Thyroid gland (tissue), 4 donors: ENCODE results near the gene VWA3A. TPM values are rescaled to one million over a fixed set of nuclear protein-coding genes. Genes with fewer than 3 reads are reported as not detected.

Experiments
- DNase-seq, 2 donors: peaks; one replicate each; pipeline ENCODE4 v3.0.0-alpha.2; 2019
- H3K27ac ChIP-seq, 3 donors: fragments of 200-600 bp; sonication (generic); 1 replicate in 2 of 3; 2 replicates in 1 of 3; pipeline ENCODE4 v1.5.1; 2016 to 2019; ENCODE audit warnings: mild to moderate bottlenecking in 1 of 3, moderate library complexity in 1 of 3
- H3K27me3 ChIP-seq: fragments of 200-600 bp; sonication (generic); one replicate; pipeline ENCODE4 v1.5.1; 2019
- H3K36me3 ChIP-seq, 2 donors: fragments of 200-600 bp; sonication (generic); one replicate each; pipeline ENCODE4 v1.5.1; 2016 to 2019
- H3K4me1 ChIP-seq, 2 donors: fragments of 200-600 bp; sonication (generic); one replicate each; pipeline ENCODE4 v1.5.1; 2017 to 2019
- H3K4me3 ChIP-seq, 3 donors: fragments of 200-600 bp; sonication (generic); replicated peaks in 1 of 3; 1 replicate in 2 of 3; 2 replicates in 1 of 3; pipeline ENCODE4 v1.5.1; 2016; ENCODE audit warnings: mild to moderate bottlenecking in 1 of 3
- H3K9me3 ChIP-seq: fragments of 200-600 bp; sonication (generic); one replicate; pipeline ENCODE4 v1.5.1; 2017
- POLR2A ChIP-seq, 2 donors: fragments of 450-650 bp; IDR thresholded peaks; one replicate each; pipeline ENCODE4 v1.6.1; 2017; ENCODE audit warnings: antibody characterized with exemption in 2 of 2, mild to moderate bottlenecking in 2 of 2, moderate library complexity in 1 of 2
- WGBS, 2 donors: methylation state at CpG; one replicate each; pipeline ENCODE4 v1.1.5; 2017; 5-methylcytosine and 5-hydroxymethylcytosine counted together
- intact Hi-C: fragments of 100-400 bp; cut with DNase I; formaldehyde crosslinking; loops from one replicate; pipeline ENCODE4 v1.15.1; 2023
- total RNA-seq, 4 donors: library from RNA; depleted of rRNA; stranded (reverse); fragments of >200 nt; gene quantifications; one replicate each; pipeline ENCODE4 v1.2.3, GENCODE V29; 2016
- TF ChIP-seq, protein P1 (sequence below), 6 experiments: fragments of 200-600 bp in 3 of 6; fragments of 450-650 bp in 3 of 6; sonication (generic) in 3 of 6; IDR thresholded peaks; one replicate each; pipeline ENCODE4 v1.5.1; 2016 to 2019; ENCODE audit warnings: antibody characterized with exemption in 6 of 6, mild to moderate bottlenecking in 2 of 6, inconsistent platforms in 1 of 6, moderate library complexity in 1 of 6

VWA3A gene
- total RNA-seq, 4 donors from 2014 or later, result 0.56 TPM; not detected in 3

DNA sequence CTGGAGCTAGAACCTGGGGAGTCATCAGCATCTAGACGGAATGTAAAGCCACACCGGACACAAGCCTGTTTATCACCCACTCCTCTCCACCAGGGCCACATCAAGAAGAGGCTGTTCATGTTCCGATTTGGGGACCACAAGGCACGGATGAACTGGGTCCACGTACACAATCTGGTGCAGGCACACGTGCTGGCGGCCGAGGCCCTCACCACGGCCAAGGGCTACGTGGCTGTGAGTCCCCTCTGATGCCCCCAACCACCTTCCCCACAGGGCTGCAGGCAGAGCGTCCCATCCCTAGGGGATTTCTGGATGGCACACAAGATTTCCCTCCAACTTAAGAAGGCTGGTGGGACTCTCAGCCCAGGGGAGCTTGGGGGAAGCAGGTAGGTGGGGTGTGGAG, 89.1 kb downstream of the VWA3A start:
- intact Hi-C loops, result loop anchor here (10.0 kb wide), 1 partner anchor 87 kb away; the partner anchor contains the start of gene VWA3A
- Histone ChIP-seq H3K27me3 (no peaks in the 10 kb centered on the region), H3K4me3 (no peak overlapping the region), H3K36me3 (no peaks in the 10 kb centered on the region), H3K27ac (no peak overlapping the region), H3K9me3 (no peaks in the 10 kb centered on the region), H3K4me1 (no peaks in the 10 kb centered on the region)
- 79 to 89% methylated on average over 9 to 11 of the region's 11 CpGs for WGBS, 2 donors
- DNase-seq, result no peak
- TF ChIP-seq POLR2A (IDR thresholded peaks at IDR 0.05), result no peak
- TF ChIP-seq, protein P1, sequence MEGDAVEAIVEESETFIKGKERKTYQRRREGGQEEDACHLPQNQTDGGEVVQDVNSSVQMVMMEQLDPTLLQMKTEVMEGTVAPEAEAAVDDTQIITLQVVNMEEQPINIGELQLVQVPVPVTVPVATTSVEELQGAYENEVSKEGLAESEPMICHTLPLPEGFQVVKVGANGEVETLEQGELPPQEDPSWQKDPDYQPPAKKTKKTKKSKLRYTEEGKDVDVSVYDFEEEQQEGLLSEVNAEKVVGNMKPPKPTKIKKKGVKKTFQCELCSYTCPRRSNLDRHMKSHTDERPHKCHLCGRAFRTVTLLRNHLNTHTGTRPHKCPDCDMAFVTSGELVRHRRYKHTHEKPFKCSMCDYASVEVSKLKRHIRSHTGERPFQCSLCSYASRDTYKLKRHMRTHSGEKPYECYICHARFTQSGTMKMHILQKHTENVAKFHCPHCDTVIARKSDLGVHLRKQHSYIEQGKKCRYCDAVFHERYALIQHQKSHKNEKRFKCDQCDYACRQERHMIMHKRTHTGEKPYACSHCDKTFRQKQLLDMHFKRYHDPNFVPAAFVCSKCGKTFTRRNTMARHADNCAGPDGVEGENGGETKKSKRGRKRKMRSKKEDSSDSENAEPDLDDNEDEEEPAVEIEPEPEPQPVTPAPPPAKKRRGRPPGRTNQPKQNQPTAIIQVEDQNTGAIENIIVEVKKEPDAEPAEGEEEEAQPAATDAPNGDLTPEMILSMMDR (IDR thresholded peaks at IDR 0.05), result no peak

DNA sequence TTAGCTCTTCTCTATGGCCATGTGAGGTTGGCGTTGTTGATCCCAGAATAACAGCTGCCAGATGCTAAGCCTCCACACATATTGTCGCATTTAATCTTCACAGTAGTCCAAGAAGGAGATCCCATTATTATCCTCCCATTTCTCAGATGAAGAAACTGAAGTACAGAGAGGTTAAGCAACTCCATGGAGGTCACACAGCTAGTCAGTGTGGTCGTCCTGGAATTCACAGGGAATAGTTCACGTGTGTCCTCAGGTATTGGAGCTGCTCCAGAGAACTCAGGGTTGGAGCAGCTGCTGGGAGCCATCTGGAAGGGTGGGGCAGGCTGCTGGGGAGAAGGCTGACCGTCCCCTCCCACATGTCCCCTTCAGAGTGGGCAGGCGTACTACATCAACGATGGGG, 89.5 kb downstream of the VWA3A start:
- DNase-seq, result no peak
- Histone ChIP-seq H3K27me3 (no peaks in the 10 kb centered on the region), H3K9me3 (no peaks in the 10 kb centered on the region), H3K4me3 (no peak overlapping the region), H3K36me3 (no peaks in the 10 kb centered on the region), H3K4me1 (no peaks in the 10 kb centered on the region), H3K27ac (no peak overlapping the region)
- intact Hi-C loops, result loop anchor here (10.0 kb wide), 1 partner anchor 87 kb away; the partner anchor contains the start of gene VWA3A
- TF ChIP-seq, protein P1 (IDR thresholded peaks at IDR 0.05), result no peak
- 83 to 88% methylated on average over 7 of the region's 7 CpGs for WGBS, 2 donors

DNA sequence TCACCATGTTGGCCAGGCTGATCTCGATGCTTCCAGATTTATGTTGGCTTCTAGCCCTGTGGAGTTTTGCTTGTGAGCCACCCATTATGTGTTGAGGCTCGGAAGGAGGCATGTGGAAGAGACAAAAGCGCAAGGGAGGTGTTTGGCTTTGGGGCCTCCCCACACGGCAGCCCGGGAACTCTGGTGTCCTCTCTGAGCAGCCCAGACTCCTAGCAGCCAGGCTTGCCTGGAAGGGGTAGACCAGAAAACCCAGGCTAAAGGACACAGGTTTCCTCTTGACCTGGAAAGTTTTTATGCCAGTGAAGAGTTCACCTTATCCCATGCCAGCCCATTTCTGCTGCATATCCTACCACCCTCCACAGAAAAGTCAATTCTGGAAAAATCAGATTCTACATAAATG, 91.0 kb downstream of the VWA3A start:
- intact Hi-C loops, result loop anchor here (10.0 kb wide), 1 partner anchor 89 kb away; the partner anchor contains the start of gene VWA3A
- H3K27ac ChIP-seq, result no peak overlapping the region
- H3K36me3 ChIP-seq, result no peaks in the 10 kb centered on the region
- 78 to 92% methylated on average over 5 of the region's 5 CpGs for WGBS, 2 donors
- no peak for DNase-seq
- TF ChIP-seq POLR2A (IDR thresholded peaks at IDR 0.05), result no peak
- TF ChIP-seq, protein P1 (IDR thresholded peaks at IDR 0.05), result no peak
- no peaks in the 10 kb centered on the region for H3K9me3 ChIP-seq
- H3K4me3 ChIP-seq, result no peak overlapping the region
- H3K27me3 ChIP-seq, result no peaks in the 10 kb centered on the region
- H3K4me1 ChIP-seq, result peaks cover 0 to 2% of the 10 kb centered on the region in 2 donors

DNA sequence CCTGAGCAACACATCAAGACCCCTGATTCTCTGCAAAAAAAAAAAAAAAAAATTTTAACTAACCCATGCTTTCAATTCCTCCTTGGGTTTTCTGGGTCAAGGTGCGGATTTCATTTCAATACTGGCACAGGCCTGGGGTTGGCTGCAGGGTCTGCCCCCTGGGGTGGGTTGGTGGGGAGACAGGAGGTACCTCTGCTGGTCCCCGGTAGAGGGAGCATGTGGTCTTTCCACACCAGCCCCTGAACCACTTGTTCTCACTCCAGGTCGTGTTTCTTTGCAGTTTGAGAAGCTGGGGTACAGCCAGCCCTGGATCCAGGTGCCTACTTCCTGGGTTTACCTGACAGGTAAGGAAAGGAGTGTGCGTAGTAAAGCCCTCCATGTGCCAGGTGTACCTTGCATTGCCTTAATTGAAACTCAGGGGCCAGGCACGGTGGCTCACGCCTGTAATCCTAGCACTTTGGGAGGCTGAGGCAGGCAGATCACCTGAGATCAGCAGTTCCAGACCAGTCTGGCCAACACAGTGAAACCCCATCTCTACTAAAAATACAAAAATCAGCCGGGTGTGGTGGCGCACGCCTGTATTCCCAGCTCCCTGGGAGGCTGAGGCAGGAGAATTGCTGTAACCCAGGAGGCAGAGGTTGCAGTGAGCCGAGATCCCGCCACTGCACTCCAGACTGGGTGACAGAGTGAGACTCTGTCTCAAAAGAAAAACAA, 91.7 kb downstream of the VWA3A start:
- WGBS, 2 donors, result 83 to 89% methylated on average over 11 of the region's 11 CpGs
- Histone ChIP-seq H3K9me3 (no peaks in the 10 kb centered on the region), H3K36me3 (no peaks in the 10 kb centered on the region), H3K4me3 (no peak overlapping the region), H3K4me1 (peaks cover 4 to 9% of the 10 kb centered on the region in 2 donors), H3K27ac (no peak overlapping the region), H3K27me3 (no peaks in the 10 kb centered on the region)
- no peak for DNase-seq
- intact Hi-C loops, result loop anchor here (10.0 kb wide), 1 partner anchor 89 kb away; the partner anchor contains the start of gene VWA3A
- no peak for TF ChIP-seq POLR2A (IDR thresholded peaks at IDR 0.05)
- TF ChIP-seq, protein P1 (IDR thresholded peaks at IDR 0.05), result no peak

DNA sequence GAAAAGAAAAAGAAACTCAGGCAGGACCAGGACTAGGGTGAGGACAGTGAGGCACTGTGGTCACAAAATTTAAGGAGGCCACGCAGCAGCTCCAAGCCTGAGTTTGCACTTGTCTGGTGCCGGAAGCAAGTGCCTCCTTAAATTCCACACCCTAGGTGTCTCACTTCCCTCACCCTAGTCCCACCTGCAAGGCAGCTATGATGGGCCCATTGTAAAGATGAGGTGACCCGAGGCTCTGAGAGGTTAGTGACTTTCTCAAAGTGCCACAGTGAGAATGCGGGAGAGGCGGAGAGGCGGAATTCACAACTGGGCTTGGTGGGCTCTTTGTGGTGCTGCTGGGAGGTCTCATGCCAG, 92.3 kb downstream of the VWA3A start:
- H3K36me3 ChIP-seq, result no peaks in the 10 kb centered on the region
- DNase-seq, result no peak
- intact Hi-C loops, result loop anchor here (10.0 kb wide), 1 partner anchor 90 kb away; the partner anchor contains the start of gene VWA3A
- H3K27me3 ChIP-seq, result no peaks in the 10 kb centered on the region
- no peaks in the 10 kb centered on the region for H3K9me3 ChIP-seq
- no peak overlapping the region for H3K27ac ChIP-seq
- 91% methylated on average over 5 to 6 of the region's 6 CpGs for WGBS, 2 donors
- TF ChIP-seq, protein P1 (IDR thresholded peaks at IDR 0.05), result no peak
- no peak overlapping the region for H3K4me3 ChIP-seq
- peaks cover 10 to 14% of the 10 kb centered on the region in 2 donors for H3K4me1 ChIP-seq
